GM12878 (cell line): Measurements from ENCODE around the gene SLC22A12. TPM values are rescaled to one million over a fixed set of nuclear protein-coding genes. Genes with fewer than 3 reads are reported as not detected.

Experiments used
- ATAC-seq: fragments of 200-7000 bp; cut with Tn5 transposase; 3 replicates; pipeline ENCODE4 v1.9.1; 2020; ENCODE audit warnings: mild to moderate bottlenecking, moderate library complexity
- BruUV-seq: library from RNA; stranded (reverse); fragments of 400-500 nt; replicated peaks from 2 replicates; lab custom pipeline; 2021; lab: Mats Ljungman, UMichigan
- CTCF ChIA-PET: fragments of 300-600 bp; sonication (Branson Sonifier 250); formaldehyde crosslinking; extraction: SDS; loops from one replicate; lab custom pipeline; 2021; ENCODE audit warnings: inconsistent platforms; lab: Yijun Ruan, JAX
- POLR2A ChIA-PET: fragments of 350-600 bp; formaldehyde crosslinking; extraction: SDS; loops from one replicate; lab custom pipeline; 2021; ENCODE audit warnings: inconsistent platforms; lab: Charles Lee
- RAD21 ChIA-PET: fragments of 300-600 bp; sonication (Branson Sonifier 250); formaldehyde crosslinking; loops from one replicate; lab custom pipeline; 2023; ENCODE audit warnings: antibody characterized with exemption; ENCODE audit not compliant: unreplicated experiment; lab: Charles Lee
- SMC1A ChIA-PET: fragments of 300-600 bp; sonication (Branson Sonifier 250); formaldehyde crosslinking; loops from one replicate; lab custom pipeline; 2023; ENCODE audit not compliant: unreplicated experiment, uncharacterized antibody; lab: Charles Lee
- DNase-seq: peaks from one replicate; pipeline ENCODE4 v3.0.0-alpha.2; 2011; ENCODE audit warnings: low read depth, low spot score
- FAIRE-seq: peaks from 3 replicates; lab custom pipeline; 2011; peaks lifted over from hg19 to GRCh38; lab: Jason Lieb, UNC
- H2AFZ ChIP-seq: 2 replicates; pipeline ENCODE4 v1.6.0; 2011; ENCODE audit warnings: low read depth, low read length, control low read depth; ENCODE audit not compliant: control insufficient read depth
- H3K27ac ChIP-seq: 2 replicates; pipeline ENCODE4 v1.5.1; 2011; ENCODE audit warnings: control low read depth; ENCODE audit not compliant: control insufficient read depth, insufficient read depth
- H3K27me3 ChIP-seq, 2 experiments: replicated peaks in 1 of 2; 2 replicates each; pipeline versions ENCODE4 v1.6.0 to v1.6.1; 2011; ENCODE audit warnings: low read length in 1 of 2; ENCODE audit not compliant: control insufficient read depth in 2 of 2, insufficient read depth in 2 of 2
- H3K36me3 ChIP-seq, 2 experiments: 2 replicates each; pipeline ENCODE4 v1.5.1; 2011; ENCODE audit warnings: low read length in 1 of 2; ENCODE audit not compliant: control insufficient read depth in 2 of 2, insufficient read depth in 2 of 2
- H3K4me1 ChIP-seq: 2 replicates; pipeline ENCODE4 v1.6.1; 2011; ENCODE audit warnings: mild to moderate bottlenecking, low read length, moderate library complexity, mixed read lengths; ENCODE audit not compliant: control insufficient read depth, insufficient read depth
- H3K4me2 ChIP-seq: 2 replicates; pipeline ENCODE4 v1.6.0; 2011; ENCODE audit warnings: control low read depth; ENCODE audit not compliant: control insufficient read depth, insufficient read depth
- H3K4me3 ChIP-seq: fragments of 200-600 bp; sonication (generic); 2 replicates; pipeline ENCODE4 v1.5.1; 2016
- H3K79me2 ChIP-seq: 2 replicates; pipeline ENCODE4 v1.6.0; 2011; ENCODE audit warnings: low read length; ENCODE audit not compliant: control insufficient read depth, insufficient read depth
- H3K9ac ChIP-seq: 2 replicates; pipeline ENCODE4 v1.8.0; 2011; ENCODE audit warnings: low read length, control low read depth, mixed read lengths; ENCODE audit not compliant: control insufficient read depth, insufficient read depth
- H3K9me3 ChIP-seq: replicated peaks from 3 replicates; pipeline ENCODE4 v1.5.1; 2011; ENCODE audit warnings: mild to moderate bottlenecking, low read length; ENCODE audit not compliant: control insufficient read depth, insufficient read depth
- H4K20me1 ChIP-seq: 2 replicates; pipeline ENCODE4 v1.6.0; 2011; ENCODE audit not compliant: control insufficient read depth, insufficient read depth
- HDAC2 ChIP-seq: fragments of 200-600 bp; sonication (generic); IDR thresholded peaks from 2 replicates; pipeline ENCODE4 v1.6.1; 2017
- WGBS: methylation state at CpG from one replicate; pipeline ENCODE4 v1.1.6; 2016; ENCODE audit warnings: low lambda C conversion rate; ENCODE audit not compliant: insufficient replicate concordance, insufficient coverage; ENCODE audit errors: missing lambda C conversion rate; 5-methylcytosine and 5-hydroxymethylcytosine counted together
- in situ Hi-C: fragments of 300-500 bp; cut with MboI; formaldehyde crosslinking; loops from 9 replicates; pipeline ENCODE4 v1.14.3; 2018; ENCODE audit warnings: mixed read lengths
- intact Hi-C: fragments of 100-400 bp; cut with micrococcal nuclease; formaldehyde crosslinking; loops from one replicate; pipeline ENCODE4 v1.14.2; 2022; ENCODE audit not compliant: unreplicated experiment
- polyA plus RNA-seq, 11 experiments: library from polyadenylated mRNA; depleted of rRNA in 4 of 11; unstranded in 6 of 11; stranded (reverse) in 5 of 11; fragments of >200 nt; fragmentation: Nextera tagmentation in 4 of 11; fragmentation: Illumina TruSeq in 1 of 11; extraction: Ambion mirVana in 4 of 11; extraction: Trizol in 1 of 11; gene quantifications; 1 replicate in 1 of 11; 2 replicates in 10 of 11; pipeline versions ENCODE4 v1.2.1 to v1.2.3, GENCODE V29; 2011 to 2016; ENCODE audit warnings: inconsistent platforms in 2 of 11, missing spikeins in 2 of 11, low read depth in 1 of 11
- total RNA-seq, 4 experiments: library from RNA; depleted of rRNA in 3 of 4; stranded (reverse); fragments of >200 nt in 3 of 4; fragmentation: Illumina TruSeq in 1 of 4; extraction: Trizol in 1 of 4; gene quantifications; 2 replicates each; pipeline versions ENCODE4 v1.2.1 to v1.2.3, GENCODE V29; 2013 to 2021
- TF ChIP-seq, protein P1 (sequence below): fragments of 450-650 bp; IDR thresholded peaks from 2 replicates; pipeline ENCODE4 v1.6.1; 2018; ENCODE audit warnings: mild to moderate bottlenecking, low read depth, moderate library complexity; ENCODE audit not compliant: partially characterized antibody
- TF ChIP-seq, protein P2 (sequence below): IDR thresholded peaks from 2 replicates; pipeline ENCODE4 v1.6.1; 2012; ENCODE audit warnings: low read depth, low read length, improper control_type of control experiment
- TF ChIP-seq, protein P3 (sequence below), 3 experiments: IDR thresholded peaks in 2 of 3; conservative IDR thresholded peaks in 1 of 3; 2 replicates each; pipeline ENCODE4 v1.5.1; 2011; ENCODE audit warnings: low read depth in 3 of 3, low read length in 3 of 3, mild to moderate bottlenecking in 3 of 3, control low read depth in 2 of 3, moderate library complexity in 2 of 3, inconsistent platforms in 1 of 3, mixed read lengths in 1 of 3; ENCODE audit not compliant: control insufficient read depth in 2 of 3, insufficient read depth in 1 of 3; ENCODE audit errors: extremely low read depth in 1 of 3

The SLC22A12 gene
- total and polyA plus RNA-seq, 10 of the 15 experiments (the other 5 are each of a cell fraction or from before 2014, with no cell fraction given): not detected

DNA sequence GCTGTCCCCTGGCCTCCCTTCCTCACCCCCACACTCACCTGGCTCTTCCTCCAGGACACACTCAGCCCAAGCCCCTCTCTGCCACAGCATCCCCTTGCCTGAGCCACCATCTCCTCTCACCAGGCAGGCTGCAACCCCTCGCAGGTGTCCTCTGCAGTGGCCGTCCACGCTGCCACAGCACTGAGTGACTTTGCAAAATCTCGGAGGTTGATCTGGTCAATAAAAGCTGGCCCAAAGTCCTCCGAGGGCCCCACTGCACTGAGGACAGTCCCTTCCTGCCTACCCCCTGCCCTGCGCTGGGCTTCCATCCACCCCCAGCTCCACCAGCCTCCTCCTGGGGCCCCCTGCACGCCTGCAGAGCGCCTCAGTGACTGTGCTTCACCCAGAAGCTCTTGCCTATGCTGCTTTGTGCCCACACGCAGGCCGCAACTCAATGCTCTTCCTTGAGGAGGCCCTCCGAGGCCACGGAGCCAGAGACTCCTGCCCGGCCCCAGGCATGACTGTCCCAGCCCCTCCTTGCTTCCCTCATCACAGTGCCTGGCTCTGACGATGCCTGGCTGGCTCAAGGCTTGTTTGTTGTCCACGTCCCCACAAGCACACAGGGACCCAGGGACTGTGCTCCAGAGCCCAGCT lies 30.8 kb upstream of the SLC22A12 start:
- Histone ChIP-seq H3K9ac (no peak overlapping the region), H3K4me1 (no peaks in the 10 kb centered on the region), H4K20me1 (no peaks in the 10 kb centered on the region), H3K36me3 (no peaks in the 10 kb centered on the region), H2AFZ (no peak overlapping the region), H3K79me2 (no peaks in the 10 kb centered on the region), H3K4me2 (no peak overlapping the region), H3K4me3 (no peak overlapping the region), H3K9me3 (no peaks in the 10 kb centered on the region), H3K27me3 (peaks cover 0 to 2% of the 10 kb centered on the region in 2 experiments; a peak in 2 of 4 replicates), H3K27ac (no peak overlapping the region)
- WGBS: 22% methylated on average over 12 of the region's 15 CpGs
- DNase-seq (no peak), FAIRE-seq (no peak), ATAC-seq (no peak)
- CTCF ChIA-PET: no interaction called here
- in situ Hi-C loops (no loop called here), intact Hi-C loops (no loop called here)
- TF ChIP-seq, protein P1, sequence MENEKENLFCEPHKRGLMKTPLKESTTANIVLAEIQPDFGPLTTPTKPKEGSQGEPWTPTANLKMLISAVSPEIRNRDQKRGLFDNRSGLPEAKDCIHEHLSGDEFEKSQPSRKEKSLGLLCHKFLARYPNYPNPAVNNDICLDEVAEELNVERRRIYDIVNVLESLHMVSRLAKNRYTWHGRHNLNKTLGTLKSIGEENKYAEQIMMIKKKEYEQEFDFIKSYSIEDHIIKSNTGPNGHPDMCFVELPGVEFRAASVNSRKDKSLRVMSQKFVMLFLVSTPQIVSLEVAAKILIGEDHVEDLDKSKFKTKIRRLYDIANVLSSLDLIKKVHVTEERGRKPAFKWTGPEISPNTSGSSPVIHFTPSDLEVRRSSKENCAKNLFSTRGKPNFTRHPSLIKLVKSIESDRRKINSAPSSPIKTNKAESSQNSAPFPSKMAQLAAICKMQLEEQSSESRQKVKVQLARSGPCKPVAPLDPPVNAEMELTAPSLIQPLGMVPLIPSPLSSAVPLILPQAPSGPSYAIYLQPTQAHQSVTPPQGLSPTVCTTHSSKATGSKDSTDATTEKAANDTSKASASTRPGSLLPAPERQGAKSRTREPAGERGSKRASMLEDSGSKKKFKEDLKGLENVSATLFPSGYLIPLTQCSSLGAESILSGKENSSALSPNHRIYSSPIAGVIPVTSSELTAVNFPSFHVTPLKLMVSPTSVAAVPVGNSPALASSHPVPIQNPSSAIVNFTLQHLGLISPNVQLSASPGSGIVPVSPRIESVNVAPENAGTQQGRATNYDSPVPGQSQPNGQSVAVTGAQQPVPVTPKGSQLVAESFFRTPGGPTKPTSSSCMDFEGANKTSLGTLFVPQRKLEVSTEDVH: no peak
- TF ChIP-seq HDAC2: no peak
- TF ChIP-seq, protein P2, sequence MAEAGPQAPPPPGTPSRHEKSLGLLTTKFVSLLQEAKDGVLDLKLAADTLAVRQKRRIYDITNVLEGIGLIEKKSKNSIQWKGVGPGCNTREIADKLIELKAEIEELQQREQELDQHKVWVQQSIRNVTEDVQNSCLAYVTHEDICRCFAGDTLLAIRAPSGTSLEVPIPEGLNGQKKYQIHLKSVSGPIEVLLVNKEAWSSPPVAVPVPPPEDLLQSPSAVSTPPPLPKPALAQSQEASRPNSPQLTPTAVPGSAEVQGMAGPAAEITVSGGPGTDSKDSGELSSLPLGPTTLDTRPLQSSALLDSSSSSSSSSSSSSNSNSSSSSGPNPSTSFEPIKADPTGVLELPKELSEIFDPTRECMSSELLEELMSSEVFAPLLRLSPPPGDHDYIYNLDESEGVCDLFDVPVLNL: no peak
- TF ChIP-seq, protein P3, sequence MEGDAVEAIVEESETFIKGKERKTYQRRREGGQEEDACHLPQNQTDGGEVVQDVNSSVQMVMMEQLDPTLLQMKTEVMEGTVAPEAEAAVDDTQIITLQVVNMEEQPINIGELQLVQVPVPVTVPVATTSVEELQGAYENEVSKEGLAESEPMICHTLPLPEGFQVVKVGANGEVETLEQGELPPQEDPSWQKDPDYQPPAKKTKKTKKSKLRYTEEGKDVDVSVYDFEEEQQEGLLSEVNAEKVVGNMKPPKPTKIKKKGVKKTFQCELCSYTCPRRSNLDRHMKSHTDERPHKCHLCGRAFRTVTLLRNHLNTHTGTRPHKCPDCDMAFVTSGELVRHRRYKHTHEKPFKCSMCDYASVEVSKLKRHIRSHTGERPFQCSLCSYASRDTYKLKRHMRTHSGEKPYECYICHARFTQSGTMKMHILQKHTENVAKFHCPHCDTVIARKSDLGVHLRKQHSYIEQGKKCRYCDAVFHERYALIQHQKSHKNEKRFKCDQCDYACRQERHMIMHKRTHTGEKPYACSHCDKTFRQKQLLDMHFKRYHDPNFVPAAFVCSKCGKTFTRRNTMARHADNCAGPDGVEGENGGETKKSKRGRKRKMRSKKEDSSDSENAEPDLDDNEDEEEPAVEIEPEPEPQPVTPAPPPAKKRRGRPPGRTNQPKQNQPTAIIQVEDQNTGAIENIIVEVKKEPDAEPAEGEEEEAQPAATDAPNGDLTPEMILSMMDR (IDR thresholded peaks at IDR 0.05 in 2 of 3, conservative IDR thresholded peaks at IDR 0.05 in 1 of 3; ENCODE audit: control insufficient read depth in 2 of 3, extremely low read depth in 1 of 3, insufficient read depth in 1 of 3, low read depth in 3 of 3, low read length in 3 of 3): no peak
- no TSS peak for BruUV-seq
- POLR2A ChIA-PET: no interaction called here
- RAD21 ChIA-PET: interaction anchor here (1.4 kb wide), 1 partner anchor 84 kb away, joined by 3 read pairs; no protein-coding TSS in a partner anchor
- SMC1A ChIA-PET: no interaction called here
